ENCODE data around the gene KCNH3.
"Not testable (repeated sequence)": the region's sequence is repeated elsewhere in the genome, so short reads cannot be mapped to it uniquely, and the experiment has no call there.

The KCNH3 gene

DNA sequence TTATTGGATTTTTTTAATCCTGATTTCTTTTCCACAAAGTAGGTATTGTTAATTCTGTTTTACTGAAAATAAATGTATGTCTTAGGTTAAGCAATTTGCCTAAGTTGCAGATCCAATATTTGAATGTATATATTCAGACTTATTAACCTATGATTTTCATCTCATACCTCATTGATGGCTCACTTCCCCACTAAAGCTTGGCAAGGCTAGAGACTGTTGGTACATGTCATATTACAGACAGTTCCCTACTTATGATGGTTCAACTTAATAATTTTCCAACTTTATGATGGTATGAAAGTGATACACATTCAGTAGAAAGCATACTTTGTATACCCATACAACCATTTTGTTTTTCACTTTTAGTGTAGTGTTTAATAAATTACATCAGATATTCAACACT lies 33.2 kb upstream of the KCNH3 start:
- H3K4me2 ChIP-seq (ENCODE audit: low read depth, low read length), result no peak overlapping the region
- TF ChIP-seq EZH2phosphoT487 (IDR thresholded peaks at IDR 0.05; ENCODE audit: low read length) (no peak), EZH2 (optimal IDR thresholded peaks at IDR 0.05; ENCODE audit: low read depth, low read length) (no peak), CTCF (IDR thresholded peaks at IDR 0.05; ENCODE audit: low read length) (no peak)
- peaks cover 19% of the 10 kb centered on the region for H3K4me1 ChIP-seq (ENCODE audit: low read length)

DNA sequence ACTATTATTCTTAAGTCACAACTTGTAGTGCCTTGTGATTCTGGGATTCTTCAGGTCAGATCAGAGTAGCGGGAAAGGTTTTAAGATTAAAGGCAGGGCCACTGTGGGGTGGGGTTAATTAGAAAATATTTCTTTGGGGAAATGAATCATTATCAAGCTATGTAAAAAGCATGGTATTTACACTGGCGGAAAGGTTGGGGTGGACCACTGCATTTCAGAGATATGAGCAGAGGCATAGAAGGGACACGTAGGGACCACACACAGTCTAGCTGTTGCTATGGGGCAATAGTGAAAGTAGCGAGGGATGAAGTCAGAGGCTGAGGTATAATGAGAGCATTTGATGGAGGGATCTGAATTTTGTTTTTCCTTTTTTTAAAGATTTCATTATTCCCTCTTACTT lies 31.7 kb upstream of the KCNH3 start:
- no peak for DNase-seq
- no peaks in the 10 kb centered on the region for H4K20me1 ChIP-seq (ENCODE audit: insufficient read depth, low read length)
- peaks cover 3% of the 10 kb centered on the region; the same call in 1 of the 2 replicates for H3K36me3 ChIP-seq (replicated peaks; ENCODE audit: insufficient read depth, low read length)
- H3K4me3 ChIP-seq (ENCODE audit: low read length), result no peak overlapping the region
- H3F3A ChIP-seq (ENCODE audit: insufficient read depth, low read length), result no peaks in the 10 kb centered on the region
- H3K4me2 ChIP-seq (ENCODE audit: low read depth, low read length), result no peak overlapping the region
- H3K27ac ChIP-seq (ENCODE audit: low read length), result no peak overlapping the region
- no peaks in the 10 kb centered on the region for H3K27me3 ChIP-seq (replicated peaks; ENCODE audit: insufficient read depth, low read length)
- no peak overlapping the region for H2AFZ ChIP-seq (ENCODE audit: low read length)
- H3K9me3 ChIP-seq (replicated peaks; ENCODE audit: insufficient read depth, low read length), result no peaks in the 10 kb centered on the region
- no peaks in the 10 kb centered on the region for H3K9me2 ChIP-seq (replicated peaks; ENCODE audit: insufficient read depth, low read length)
- TF ChIP-seq EZH2 (optimal IDR thresholded peaks at IDR 0.05; ENCODE audit: low read depth, low read length) (no peak), CTCF (IDR thresholded peaks at IDR 0.05; ENCODE audit: low read length) (no peak)
- H3K4me1 ChIP-seq (ENCODE audit: low read length), result peaks cover 7% of the 10 kb centered on the region; the same call in 1 of the 2 replicates
- no peak overlapping the region for H3K9ac ChIP-seq (ENCODE audit: low read length)
- peaks cover 13% of the 10 kb centered on the region; the same call in 1 of the 2 replicates for H3K79me2 ChIP-seq (ENCODE audit: low read length)

More for the DNA sequence above, 33.2 kb upstream of the KCNH3 start:
- Histone ChIP-seq H3K9me2 (replicated peaks; ENCODE audit: insufficient read depth, low read length) (no peaks in the 10 kb centered on the region), H3K27me3 (replicated peaks; ENCODE audit: insufficient read depth, low read length) (no peaks in the 10 kb centered on the region), H3K27ac (ENCODE audit: low read length) (no peak overlapping the region), H3K4me3 (ENCODE audit: low read length) (no peak overlapping the region), H3K9me3 (replicated peaks; ENCODE audit: insufficient read depth, low read length) (no peaks in the 10 kb centered on the region), H3K79me2 (ENCODE audit: low read length) (peaks cover 19% of the 10 kb centered on the region; the same call in 1 of the 2 replicates), H4K20me1 (ENCODE audit: insufficient read depth, low read length) (no peaks in the 10 kb centered on the region), H3K36me3 (replicated peaks; ENCODE audit: insufficient read depth, low read length) (peaks cover 3% of the 10 kb centered on the region), H3K9ac (ENCODE audit: low read length) (no peak overlapping the region), H2AFZ (ENCODE audit: low read length) (no peak overlapping the region), H3F3A (ENCODE audit: insufficient read depth, low read length) (peaks cover 12% of the 10 kb centered on the region)
- no peak for DNase-seq

- not testable (repeated sequence) for H3K9me2 ChIP-seq (replicated peaks; ENCODE audit: insufficient read depth, low read length); H3F3A ChIP-seq (ENCODE audit: insufficient read depth, low read length); H3K4me2 ChIP-seq (ENCODE audit: low read depth, low read length); DNase-seq; H3K9me3 ChIP-seq (replicated peaks; ENCODE audit: insufficient read depth, low read length); H3K4me1 ChIP-seq (ENCODE audit: low read length); H3K27me3 ChIP-seq (replicated peaks; ENCODE audit: insufficient read depth, low read length); H3K79me2 ChIP-seq (ENCODE audit: low read length); H2AFZ ChIP-seq (ENCODE audit: low read length); H4K20me1 ChIP-seq (ENCODE audit: insufficient read depth, low read length); H3K9ac ChIP-seq (ENCODE audit: low read length); H3K36me3 ChIP-seq (replicated peaks; ENCODE audit: insufficient read depth, low read length); H3K4me3 ChIP-seq (ENCODE audit: low read length); H3K27ac ChIP-seq (ENCODE audit: low read length)
These were observed 29.1 kb upstream of the KCNH3 start for GRCh38 chr12:49509681-49510080.

DNA sequence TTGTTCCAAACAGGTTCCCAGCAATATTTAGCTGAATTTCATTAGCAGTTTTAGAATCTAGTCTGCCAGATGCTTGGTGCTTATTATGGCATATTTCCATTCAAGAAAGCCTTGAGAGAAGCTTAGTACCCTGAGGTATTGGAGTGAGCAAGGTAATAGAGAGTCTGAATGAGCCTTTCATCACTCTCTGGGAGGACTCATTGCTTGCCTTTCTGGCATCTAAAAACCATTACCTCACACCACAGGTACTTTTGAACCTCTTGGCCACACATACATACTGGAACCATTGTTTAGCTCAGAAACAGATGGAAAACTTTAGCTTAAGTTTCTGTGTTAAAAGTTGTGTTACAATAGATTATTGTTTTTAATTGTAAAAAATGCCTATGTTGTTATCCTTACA lies 27.4 kb upstream of the KCNH3 start:
- Histone ChIP-seq H3K9ac (ENCODE audit: low read length) (no peak overlapping the region), H3F3A (ENCODE audit: insufficient read depth, low read length) (no peaks in the 10 kb centered on the region), H4K20me1 (ENCODE audit: insufficient read depth, low read length) (no peaks in the 10 kb centered on the region; the same call in 1 of the 2 replicates), H3K36me3 (replicated peaks; ENCODE audit: insufficient read depth, low read length) (0 out of 2 replicates have a peak, but pooled peaks cover 6% of the 10 kb centered on the region), H3K4me1 (ENCODE audit: low read length) (no peaks in the 10 kb centered on the region), H3K4me3 (ENCODE audit: low read length) (no peak overlapping the region), H3K4me2 (ENCODE audit: low read depth, low read length) (no peak overlapping the region), H3K27ac (ENCODE audit: low read length) (no peak overlapping the region), H2AFZ (ENCODE audit: low read length) (no peak overlapping the region), H3K9me3 (replicated peaks; ENCODE audit: insufficient read depth, low read length) (no peaks in the 10 kb centered on the region), H3K27me3 (replicated peaks; ENCODE audit: insufficient read depth, low read length) (no peaks in the 10 kb centered on the region), H3K79me2 (ENCODE audit: low read length) (no peaks in the 10 kb centered on the region), H3K9me2 (replicated peaks; ENCODE audit: insufficient read depth, low read length) (no peaks in the 10 kb centered on the region)
- TF ChIP-seq EZH2phosphoT487 (IDR thresholded peaks at IDR 0.05; ENCODE audit: low read length), result no peak
- TF ChIP-seq CTCF (IDR thresholded peaks at IDR 0.05; ENCODE audit: low read length), result no peak
- TF ChIP-seq EZH2 (optimal IDR thresholded peaks at IDR 0.05; ENCODE audit: low read depth, low read length), result no peak
- no peak for DNase-seq
